DND-41 (cell line): ENCODE measurements around the gene PROB1.

Experiments
- ATAC-seq: fragments of 200-7000 bp; cut with Tn5 transposase; 3 replicates; pipeline ENCODE4 v1.9.1; 2021; ENCODE audit warnings: low read depth; ENCODE audit not compliant: insufficient read depth
- DNase-seq: peaks from one replicate; pipeline ENCODE4 v3.0.0-alpha.2; 2020
- H2AFZ ChIP-seq: 2 replicates; pipeline ENCODE4 v1.6.0; 2012; ENCODE audit warnings: low read depth, low read length
- H3K27ac ChIP-seq: 2 replicates; pipeline ENCODE4 v1.5.1; 2012; ENCODE audit warnings: low read length, inconsistent platforms
- H3K27me3 ChIP-seq: fragments of 200-600 bp; sonication (generic); 2 replicates; pipeline ENCODE4 v1.6.0; 2012; ENCODE audit warnings: low read length, mild to moderate bottlenecking, inconsistent platforms; ENCODE audit not compliant: insufficient read depth, poor library complexity
- H3K36me3 ChIP-seq: 2 replicates; pipeline ENCODE4 v1.5.1; 2012; ENCODE audit warnings: low read length, inconsistent platforms; ENCODE audit not compliant: insufficient read depth
- H3K4me1 ChIP-seq: 2 replicates; pipeline ENCODE4 v1.5.1; 2012; ENCODE audit warnings: mild to moderate bottlenecking, low read length; ENCODE audit not compliant: insufficient read depth
- H3K4me2 ChIP-seq: 2 replicates; pipeline ENCODE4 v1.6.0; 2012; ENCODE audit warnings: mild to moderate bottlenecking, moderate library complexity, low read length, inconsistent platforms; ENCODE audit not compliant: insufficient read depth
- H3K4me3 ChIP-seq, 2 experiments: fragments of 200-600 bp in 1 of 2; shearing (Covaris generic) in 1 of 2; 2 replicates each; pipeline ENCODE4 v1.5.1; 2012 to 2016; ENCODE audit warnings: inconsistent platforms in 2 of 2, low read length in 2 of 2, mild to moderate bottlenecking in 2 of 2, low read depth in 1 of 2, moderate library complexity in 1 of 2
- H3K79me2 ChIP-seq: 2 replicates; pipeline ENCODE4 v1.6.0; 2012; ENCODE audit warnings: low read length, inconsistent platforms; ENCODE audit not compliant: insufficient read depth
- H3K9ac ChIP-seq: 2 replicates; pipeline ENCODE4 v1.6.0; 2012; ENCODE audit warnings: low read depth, mild to moderate bottlenecking, inconsistent platforms, low read length, moderate library complexity
- H3K9me3 ChIP-seq: 2 replicates; pipeline ENCODE4 v1.5.1; 2012; ENCODE audit warnings: low read length, moderate library complexity, mild to moderate bottlenecking, inconsistent platforms; ENCODE audit not compliant: insufficient read depth, severe bottlenecking
- H4K20me1 ChIP-seq: 2 replicates; pipeline ENCODE4 v1.6.0; 2012; ENCODE audit warnings: low read length; ENCODE audit not compliant: insufficient read depth
- CTCF ChIP-seq: IDR thresholded peaks from 2 replicates; pipeline ENCODE4 v1.5.1; 2012; ENCODE audit warnings: borderline replicate concordance, low read length, moderate library complexity, mild to moderate bottlenecking; ENCODE audit not compliant: poor library complexity, severe bottlenecking; ENCODE audit errors: extremely low read depth
- EZH2 ChIP-seq: IDR thresholded peaks from 3 replicates; pipeline ENCODE4 v1.6.1; 2012; ENCODE audit warnings: borderline replicate concordance, low read depth, mild to moderate bottlenecking, moderate library complexity, low read length, inconsistent platforms; ENCODE audit not compliant: severe bottlenecking

The PROB1 gene

GRCh38 chr5:139396691-139397090 lies 1.8 kb upstream of the PROB1 start:
- no peak overlapping the region for H3K4me2 ChIP-seq
- no peaks in the 10 kb centered on the region for H3K27me3 ChIP-seq
- H3K4me3 ChIP-seq = no peak overlapping the region
- no peaks in the 10 kb centered on the region for H3K9me3 ChIP-seq
- no peak overlapping the region for H3K9ac ChIP-seq
- TF ChIP-seq EZH2 (no peak), CTCF (no peak)
- H3K4me1 ChIP-seq = peaks cover 29% of the 10 kb centered on the region
- peaks cover 34% of the 10 kb centered on the region for H4K20me1 ChIP-seq
- DNase-seq (no peak), ATAC-seq (no peak)
- H3K36me3 ChIP-seq = peaks cover 39% of the 10 kb centered on the region
- H2AFZ ChIP-seq = no peak overlapping the region
- peaks cover 45% of the 10 kb centered on the region for H3K79me2 ChIP-seq
- no peak overlapping the region for H3K27ac ChIP-seq

GRCh38 chr5:139395844-139396640 lies 1.1 kb upstream of the PROB1 start:
- Histone ChIP-seq H3K4me2 (no peak overlapping the region), H3K27ac (0 out of 2 replicates have a peak overlapping the region, but pooled peaks have one; percentile 35), H3K9me3 (no peaks in the 10 kb centered on the region), H2AFZ (no peak overlapping the region), H3K4me1 (peaks cover 36% of the 10 kb centered on the region), H3K27me3 (no peaks in the 10 kb centered on the region), H3K4me3 (no peak overlapping the region), H4K20me1 (peaks cover 34% of the 10 kb centered on the region), H3K79me2 (peaks cover 52% of the 10 kb centered on the region), H3K9ac (no peak overlapping the region), H3K36me3 (peaks cover 39% of the 10 kb centered on the region)
- TF ChIP-seq EZH2 (no peak), CTCF (no peak)
- no peak for DNase-seq
- ATAC-seq = no peak

DNA sequence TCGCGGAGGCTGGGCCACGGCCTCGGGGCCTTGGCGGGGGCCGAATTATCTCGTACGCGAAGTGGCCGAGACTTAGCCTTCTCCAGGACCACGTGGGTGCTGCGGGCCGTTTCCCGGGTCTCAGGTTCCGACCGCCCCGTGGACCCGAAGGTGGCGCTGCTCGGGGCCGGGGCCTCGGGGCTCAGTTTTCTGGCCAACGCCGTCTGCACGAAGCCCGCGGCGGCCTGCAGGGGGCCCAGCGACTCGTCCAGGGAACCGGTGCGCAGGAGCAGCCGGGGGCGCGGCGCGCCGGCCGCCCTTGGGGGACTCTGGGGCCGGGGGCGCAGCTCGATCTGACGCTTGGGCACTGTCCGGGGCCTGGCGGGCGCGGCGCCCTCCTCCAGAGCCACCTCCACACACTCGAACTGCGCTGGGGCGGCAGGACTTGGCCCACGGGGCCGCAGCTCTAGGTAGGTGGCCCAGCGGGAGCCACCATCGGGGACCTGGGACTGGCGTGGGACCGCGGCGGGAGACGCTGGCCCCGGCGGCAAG lies 716 bp downstream of the PROB1 start:
- H3K27me3 ChIP-seq = no peaks in the 10 kb centered on the region
- H3K4me2 ChIP-seq = peak overlapping the region; percentile 96
- H3K36me3 ChIP-seq = peaks cover 42% of the 10 kb centered on the region
- TF ChIP-seq CTCF (no peak), EZH2 (no peak)
- no peak overlapping the region for H3K4me3 ChIP-seq
- no peak overlapping the region for H2AFZ ChIP-seq
- H3K4me1 ChIP-seq = peaks cover 54% of the 10 kb centered on the region
- no peak for DNase-seq
- H4K20me1 ChIP-seq = peaks cover 34% of the 10 kb centered on the region
- H3K9ac ChIP-seq = peak overlapping the region; percentile 87; the same call in 1 of the 2 replicates
- no peak for ATAC-seq
- H3K9me3 ChIP-seq = no peaks in the 10 kb centered on the region
- H3K79me2 ChIP-seq = peaks cover 69% of the 10 kb centered on the region
- H3K27ac ChIP-seq = no peak overlapping the region
